ENCODE data around the gene CIB2.

GRCh38 chr15:78107471-78107870 lies 23.8 kb downstream of the CIB2 start:
- no peak for TF ChIP-seq POLR2AphosphoS5 (IDR thresholded peaks at IDR 0.05)
- no peak for TF ChIP-seq POLR2A (IDR thresholded peaks at IDR 0.05)
- no peak for TF ChIP-seq CTCF (IDR thresholded peaks at IDR 0.05)

Measured in transverse colon (tissue), 4 donors.